WTC11 (cell line): ENCODE results near the gene IL12B. TPM values are rescaled to one million over a fixed set of nuclear protein-coding genes. Genes with fewer than 3 reads are reported as not detected.

Experiments
- AR ChIP-seq: fragments of 250-450 bp; sonication (Bioruptor Pico); IDR thresholded peaks from 2 replicates; pipeline ENCODE4 v1.9.0; 2021; ENCODE audit warnings: mild to moderate bottlenecking
- ATF6 ChIP-seq: sonication (generic); formaldehyde crosslinking; IDR thresholded peaks from 2 replicates; pipeline ENCODE4 v1.8.1; 2023; ENCODE audit warnings: mild to moderate bottlenecking, missing genetic modification reagents
- EMX1 ChIP-seq: fragments of 250-450 bp; sonication (Bioruptor Pico); IDR thresholded peaks from 2 replicates; pipeline ENCODE4 v1.8.0; 2021; ENCODE audit warnings: mild to moderate bottlenecking
- HMGXB4 ChIP-seq: sonication (generic); formaldehyde crosslinking; IDR thresholded peaks from 2 replicates; pipeline ENCODE4 v1.8.1; 2023; ENCODE audit warnings: mild to moderate bottlenecking, moderate library complexity, missing genetic modification reagents
- JAZF1 ChIP-seq: fragments of 250-450 bp; sonication (Bioruptor Pico); IDR thresholded peaks from 2 replicates; pipeline ENCODE4 v1.9.0; 2021; ENCODE audit warnings: moderate library complexity, mild to moderate bottlenecking, inconsistent platforms
- KAT7 ChIP-seq: sonication (generic); formaldehyde crosslinking; IDR thresholded peaks from 2 replicates; pipeline ENCODE4 v1.8.1; 2023; ENCODE audit warnings: missing genetic modification reagents, mild to moderate bottlenecking, borderline replicate concordance
- NFATC4 ChIP-seq: fragments of 250-450 bp; sonication (Bioruptor Pico); IDR thresholded peaks from 2 replicates; pipeline ENCODE4 v1.9.0; 2021; ENCODE audit warnings: mild to moderate bottlenecking
- NR1H2 ChIP-seq: sonication (generic); formaldehyde crosslinking; IDR thresholded peaks from 2 replicates; pipeline ENCODE4 v1.9.0; 2021; ENCODE audit warnings: mild to moderate bottlenecking, moderate library complexity, missing genetic modification reagents
- NR2C2 ChIP-seq: sonication (generic); formaldehyde crosslinking; IDR thresholded peaks from 2 replicates; pipeline ENCODE4 v1.8.0; 2022; ENCODE audit warnings: mild to moderate bottlenecking, missing genetic modification reagents
- PRDM15 ChIP-seq: sonication (generic); formaldehyde crosslinking; IDR thresholded peaks from 2 replicates; pipeline ENCODE4 v1.8.0; 2022; ENCODE audit warnings: missing genetic modification reagents
- PRRX2 ChIP-seq: fragments of 250-450 bp; sonication (Bioruptor Pico); IDR thresholded peaks from 2 replicates; pipeline ENCODE4 v1.8.0; 2021; ENCODE audit warnings: mild to moderate bottlenecking
- RELA ChIP-seq: sonication (generic); formaldehyde crosslinking; IDR thresholded peaks from 2 replicates; pipeline ENCODE4 v1.8.1; 2022; ENCODE audit warnings: missing genetic modification reagents, mild to moderate bottlenecking, borderline replicate concordance
- SOX15 ChIP-seq: fragments of 250-450 bp; sonication (Bioruptor Pico); IDR thresholded peaks from 2 replicates; pipeline ENCODE4 v1.9.0; 2021; ENCODE audit warnings: mild to moderate bottlenecking
- SP1 ChIP-seq: sonication (generic); formaldehyde crosslinking; conservative IDR thresholded peaks from 2 replicates; pipeline ENCODE4 v1.8.1; 2022; ENCODE audit warnings: missing genetic modification reagents
- TEAD4 ChIP-seq: sonication (generic); formaldehyde crosslinking; IDR thresholded peaks from 2 replicates; pipeline ENCODE4 v1.8.0; 2022; ENCODE audit warnings: mild to moderate bottlenecking, missing genetic modification reagents
- ZNF232 ChIP-seq: sonication (generic); formaldehyde crosslinking; IDR thresholded peaks from 2 replicates; pipeline ENCODE4 v1.8.0; 2022; ENCODE audit warnings: mild to moderate bottlenecking, missing genetic modification reagents
- ZNF263 ChIP-seq: sonication (generic); formaldehyde crosslinking; IDR thresholded peaks from 2 replicates; pipeline ENCODE4 v1.8.1; 2022; ENCODE audit warnings: low read depth, mild to moderate bottlenecking, moderate library complexity, missing genetic modification reagents
- ZNF425 ChIP-seq: fragments of 250-450 bp; sonication (Bioruptor Pico); conservative IDR thresholded peaks from 2 replicates; pipeline ENCODE4 v1.9.0; 2021; ENCODE audit warnings: mild to moderate bottlenecking
- total RNA-seq: library from RNA; stranded (reverse); gene quantifications from 3 replicates; pipeline ENCODE4 v1.2.3, GENCODE V29; 2021

Gene IL12B
- total RNA-seq, 1 experiment from 2014 or later: not detected

GRCh38 chr5:159331093-159331973, 1.0 kb upstream of the IL12B start (continued):
- TF ChIP-seq NR1H2 (CRISPR knock-in tag) (no peak), RELA (CRISPR knock-in tag) (0 out of 2 replicates have a peak, but pooled peaks have one; percentile 24), PRDM15 (CRISPR knock-in tag) (peak; percentile 77), ZNF232 (CRISPR knock-in tag) (0 out of 2 replicates have a peak, but pooled peaks have one; percentile 33), JAZF1 (CRISPR knock-in tag) (no peak), NR2C2 (CRISPR knock-in tag) (no peak), AR (CRISPR knock-in tag) (no peak), NFATC4 (no peak), ZNF425 (CRISPR knock-in tag) (no peak), KAT7 (CRISPR knock-in tag) (no peak), TEAD4 (CRISPR knock-in tag) (no peak), HMGXB4 (CRISPR knock-in tag) (peak; percentile 99), ATF6 (CRISPR knock-in tag) (no peak), ZNF263 (no peak), EMX1 (CRISPR knock-in tag) (no peak), SOX15 (CRISPR knock-in tag) (no peak), SP1 (CRISPR knock-in tag) (no peak), PRRX2 (no peak)
